ENCODE measurements around the gene PLS3. TPM values are rescaled to one million over a fixed set of nuclear protein-coding genes. Genes with fewer than 3 reads are reported as not detected.

PLS3 gene
- total RNA-seq, 2 donors from 2014 or later: 172 to 332 TPM

DNA sequence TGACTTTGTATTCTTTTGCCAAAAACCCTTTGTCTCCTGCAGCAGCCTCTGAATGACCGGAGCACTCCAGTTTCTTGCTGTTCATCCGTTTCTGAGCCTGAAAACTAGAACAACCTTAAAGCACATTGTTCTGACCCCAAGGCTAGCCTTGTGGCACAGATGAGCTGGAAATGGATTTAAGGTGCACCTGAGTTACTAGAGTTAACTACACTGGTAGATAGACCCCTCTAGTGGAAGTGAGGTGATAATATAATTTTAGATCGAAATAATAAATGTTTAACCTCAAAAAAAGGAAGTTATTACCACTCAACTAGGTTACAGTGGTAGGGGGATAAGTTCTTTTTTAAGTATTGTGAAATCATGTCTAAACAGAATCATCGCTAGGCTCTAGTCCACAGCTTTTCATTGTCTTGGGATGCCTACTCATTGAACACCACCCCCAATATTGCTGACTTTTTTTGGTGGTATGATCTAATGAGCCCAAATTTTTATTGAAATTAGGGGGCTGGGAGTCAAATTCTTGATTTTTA is 2.7 kb downstream of the PLS3 start:
- intact Hi-C loops (cut with DNase I): loop anchor here (2.0 to 10.0 kb wide), 3 partner anchors 35 to 229 kb away; no protein-coding TSS in a partner anchor
- no peak for DNase-seq (ENCODE audit: low spot score)

DNA sequence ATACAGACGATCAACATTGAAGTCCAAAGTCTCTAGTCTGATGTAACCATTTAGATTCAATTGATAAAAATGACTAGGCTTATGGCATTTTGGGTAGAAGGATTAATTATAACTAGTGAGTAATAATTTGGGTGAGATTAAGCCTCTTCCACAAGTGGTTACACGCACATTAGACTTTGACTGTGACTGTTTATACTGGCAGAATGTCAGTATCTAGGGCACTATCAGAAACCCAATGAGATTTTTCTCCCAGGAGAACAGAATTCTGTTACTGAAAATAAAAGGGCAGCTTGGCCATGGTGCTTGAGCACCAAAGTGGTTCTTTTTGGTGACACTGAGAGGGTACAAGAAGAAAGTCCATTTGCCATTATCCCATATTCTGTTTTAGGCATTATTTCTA is 3.3 kb downstream of the PLS3 start:
- DNase-seq (ENCODE audit: low spot score): no peak
- intact Hi-C loops (cut with DNase I): loop anchor here in 1 of 2 donors (10.0 kb wide), 2 partner anchors 109 to 229 kb away; no protein-coding TSS in a partner anchor

DNA sequence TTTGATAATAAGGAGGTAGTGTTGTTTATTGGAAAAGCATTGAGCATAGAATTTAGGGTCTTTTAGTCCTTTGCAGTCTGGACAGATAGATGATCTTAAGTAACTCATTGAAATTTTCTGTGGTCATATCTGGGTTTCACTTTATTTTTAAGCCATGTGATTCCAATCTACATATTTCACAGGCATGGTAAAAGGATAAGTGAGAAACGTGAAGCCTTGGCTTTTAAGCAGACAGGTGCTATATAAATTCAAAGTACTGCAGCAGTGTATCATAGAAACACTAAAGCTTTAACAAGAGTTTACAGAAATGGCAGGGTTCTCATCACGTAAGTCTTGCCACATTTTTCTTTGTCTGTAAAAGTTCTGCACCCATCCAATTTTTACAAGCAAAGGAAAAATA is 4.9 kb downstream of the PLS3 start:
- no peak for DNase-seq (ENCODE audit: low spot score)
- intact Hi-C loops (cut with DNase I): loop anchor here in 1 of 2 donors (10.0 kb wide), 2 partner anchors 111 to 231 kb away; no protein-coding TSS in a partner anchor

DNA sequence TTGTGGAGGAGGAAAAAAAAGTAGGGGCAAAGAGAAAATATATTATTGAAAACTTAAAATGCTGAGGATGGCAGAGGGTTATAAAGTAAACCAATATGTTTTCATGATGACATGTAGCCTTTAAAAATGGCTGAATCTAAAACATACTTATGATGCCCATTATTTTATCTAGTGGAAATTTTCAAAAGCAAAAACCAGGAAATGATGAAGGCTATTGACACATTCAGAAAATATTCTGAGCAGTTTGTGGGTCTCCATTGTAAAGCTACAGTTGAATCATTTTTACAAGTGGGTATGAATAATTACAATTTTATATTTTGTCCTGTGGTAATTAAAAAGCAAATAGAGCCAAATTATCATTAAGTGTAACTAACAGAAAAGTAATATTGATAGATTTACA is 10.7 kb downstream of the PLS3 start:
- intact Hi-C loops (cut with DNase I): no loop called here
- DNase-seq (ENCODE audit: low spot score): no peak

DNA sequence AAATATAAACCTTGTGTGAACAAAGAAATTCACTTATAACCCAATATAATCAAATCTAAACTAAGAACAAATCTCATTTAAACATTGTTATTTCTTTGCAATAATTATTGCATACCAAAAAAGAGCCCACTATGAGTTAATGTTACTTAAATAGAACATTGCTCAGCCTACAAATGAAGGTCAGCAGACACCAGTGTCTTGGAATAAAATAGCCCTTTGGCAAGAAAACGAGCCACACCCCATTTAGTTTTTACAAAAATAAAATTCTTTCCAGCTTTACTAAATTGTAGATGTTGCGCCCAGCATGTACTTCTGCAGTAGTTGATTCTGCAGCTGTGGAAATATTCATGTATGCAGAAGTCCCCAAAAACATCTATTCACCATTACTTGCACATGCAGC is 12.2 kb downstream of the PLS3 start:
- intact Hi-C loops (cut with DNase I): no loop called here
- no peak for DNase-seq (ENCODE audit: low spot score)

DNA sequence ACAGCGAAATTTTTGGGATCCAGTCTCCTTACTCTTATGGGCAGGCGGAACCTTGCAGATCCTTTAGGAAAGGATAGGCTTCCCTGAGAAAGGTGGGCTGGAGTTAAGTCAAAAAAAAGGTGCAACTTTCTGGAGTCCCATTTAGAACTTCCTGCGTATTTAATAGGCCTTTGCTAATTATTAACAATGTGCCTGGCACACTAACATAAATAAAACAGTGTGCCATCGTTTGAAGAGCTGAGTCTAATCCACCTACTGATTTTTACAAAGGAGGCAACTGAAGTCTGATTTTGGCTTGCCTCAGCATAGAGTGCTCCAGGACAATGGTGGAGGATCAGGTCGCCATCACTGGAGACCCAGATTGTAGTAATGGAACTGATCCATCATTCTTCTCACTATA is 15.7 kb downstream of the PLS3 start:
- no peak for DNase-seq (ENCODE audit: low spot score)
- intact Hi-C loops (cut with DNase I): no loop called here

DNA sequence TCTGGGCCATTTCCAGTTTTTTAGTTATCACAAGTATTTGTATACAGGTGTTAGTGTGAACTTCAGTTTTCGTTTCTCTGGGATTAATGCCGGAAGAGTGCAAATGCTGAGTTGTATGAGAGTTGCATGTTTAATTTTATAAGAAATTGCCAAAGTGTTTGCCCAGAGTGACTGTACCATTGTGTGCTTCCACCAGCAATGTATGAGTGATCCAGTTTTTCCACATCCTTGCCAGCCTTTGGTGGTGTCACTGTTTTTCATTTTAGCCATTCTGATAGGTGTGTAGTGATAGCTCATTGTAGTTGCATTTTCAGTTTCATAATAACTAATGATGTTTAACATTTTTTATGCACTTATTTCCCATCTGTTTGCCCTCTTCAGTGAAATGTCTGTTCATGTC is 18.4 kb downstream of the PLS3 start:
- intact Hi-C loops (cut with DNase I): no loop called here
- DNase-seq (ENCODE audit: low spot score): no peak

DNA sequence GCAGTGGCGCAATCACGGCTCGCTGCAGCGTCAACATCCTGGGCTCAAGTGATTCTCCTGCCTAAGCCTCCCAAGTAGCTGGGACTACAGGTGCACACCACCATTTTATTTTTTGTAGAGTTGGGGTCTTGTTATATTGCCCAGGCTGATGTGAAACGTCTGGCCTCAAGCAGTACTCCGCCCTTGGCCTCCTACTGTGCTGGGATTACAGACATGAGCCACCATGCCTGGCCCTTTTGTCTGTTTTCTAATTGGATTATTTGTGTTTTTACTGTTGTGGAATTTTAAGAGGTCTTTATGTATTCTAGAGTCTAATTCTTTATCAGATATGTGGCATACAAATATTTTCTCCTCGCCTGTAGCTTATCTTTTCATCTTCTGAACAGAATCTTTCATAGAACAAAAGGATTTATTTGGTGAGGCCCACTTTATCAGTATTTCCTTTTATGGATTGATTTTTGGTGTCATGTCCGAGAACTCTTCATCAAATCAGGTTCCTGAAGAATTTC is 18.9 kb downstream of the PLS3 start:
- DNase-seq (ENCODE audit: low spot score): no peak
- intact Hi-C loops (cut with DNase I): no loop called here

DNA sequence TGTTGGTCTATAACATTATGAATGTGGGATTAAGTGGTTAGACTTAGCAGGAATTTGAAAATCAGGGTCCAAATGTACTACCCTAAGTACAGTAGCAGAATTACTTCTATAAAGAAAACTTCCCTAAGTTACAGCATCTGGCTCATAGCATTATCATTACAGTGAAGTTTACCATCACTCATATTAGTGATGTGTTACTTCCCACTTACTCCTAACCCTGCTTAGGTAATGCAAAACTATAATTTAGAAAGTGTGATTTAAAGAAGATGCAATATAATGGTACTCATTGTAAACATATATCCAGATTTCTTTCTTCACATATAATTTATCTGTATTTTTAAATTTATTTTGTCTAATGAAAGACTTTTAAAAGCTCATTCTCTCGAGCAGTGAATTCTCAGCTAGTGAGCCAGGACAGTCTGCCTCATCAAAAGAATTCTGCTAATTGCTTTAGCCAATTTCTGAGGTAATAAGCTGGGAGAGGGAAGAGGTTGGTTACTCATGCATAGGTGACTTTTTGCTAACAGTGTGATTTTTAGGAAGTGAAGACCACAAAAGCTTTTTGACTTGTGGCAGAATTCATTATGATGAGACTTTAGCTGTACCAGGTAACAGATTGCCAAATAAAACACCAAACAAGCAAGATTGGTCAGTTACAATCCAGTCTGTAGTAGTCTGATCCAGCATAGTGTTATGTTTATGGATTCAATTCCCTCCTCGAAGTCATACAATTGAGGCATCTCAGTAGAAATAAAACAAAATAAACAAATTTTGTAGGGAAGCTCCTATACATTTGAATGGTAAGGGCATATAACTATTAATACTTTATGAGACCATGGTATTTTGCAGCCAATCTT is 21.0 kb downstream of the PLS3 start:
- intact Hi-C loops (cut with DNase I): no loop called here
- no peak for DNase-seq (ENCODE audit: low spot score)

DNA sequence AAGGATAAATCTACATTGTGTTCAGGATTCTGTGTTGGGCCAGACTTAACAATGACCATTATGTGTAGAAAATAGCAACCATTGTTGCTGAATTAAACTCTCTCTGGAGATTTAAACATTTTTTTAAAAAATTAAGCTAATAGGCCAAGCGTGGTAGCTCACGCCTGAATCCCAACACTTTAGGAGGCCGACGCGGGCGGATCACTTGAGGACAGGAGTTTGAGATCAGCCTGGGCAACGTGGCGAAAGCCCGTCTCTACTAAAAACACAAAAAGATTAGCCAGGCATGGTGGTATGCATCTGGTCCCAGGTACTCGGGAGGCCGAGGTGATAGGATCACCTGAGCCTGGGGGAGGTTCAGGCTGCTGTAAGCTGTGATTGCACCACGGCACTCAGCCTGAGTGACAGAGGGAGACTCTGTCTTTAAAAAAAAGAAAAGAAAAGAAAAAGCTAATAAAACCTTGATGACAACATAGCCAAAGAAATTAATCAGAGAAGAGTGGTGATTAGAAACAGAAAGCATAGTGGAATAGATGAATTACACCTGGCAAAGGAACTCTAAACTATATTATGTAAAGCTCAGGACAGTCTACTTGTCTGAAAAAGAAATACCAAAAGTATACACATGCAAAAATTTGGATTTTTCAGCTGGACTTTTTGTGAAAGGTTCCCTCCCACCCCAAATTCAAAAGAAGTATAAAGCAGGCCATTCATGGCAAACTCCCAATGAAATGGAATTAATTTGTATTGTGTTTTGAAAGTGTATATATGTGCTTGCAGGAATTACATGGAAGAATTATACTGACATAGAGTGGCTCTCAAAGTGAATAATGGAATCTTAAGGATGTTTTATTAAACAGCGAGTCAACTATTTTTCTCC is 21.9 kb downstream of the PLS3 start:
- intact Hi-C loops (cut with DNase I): no loop called here

DNA sequence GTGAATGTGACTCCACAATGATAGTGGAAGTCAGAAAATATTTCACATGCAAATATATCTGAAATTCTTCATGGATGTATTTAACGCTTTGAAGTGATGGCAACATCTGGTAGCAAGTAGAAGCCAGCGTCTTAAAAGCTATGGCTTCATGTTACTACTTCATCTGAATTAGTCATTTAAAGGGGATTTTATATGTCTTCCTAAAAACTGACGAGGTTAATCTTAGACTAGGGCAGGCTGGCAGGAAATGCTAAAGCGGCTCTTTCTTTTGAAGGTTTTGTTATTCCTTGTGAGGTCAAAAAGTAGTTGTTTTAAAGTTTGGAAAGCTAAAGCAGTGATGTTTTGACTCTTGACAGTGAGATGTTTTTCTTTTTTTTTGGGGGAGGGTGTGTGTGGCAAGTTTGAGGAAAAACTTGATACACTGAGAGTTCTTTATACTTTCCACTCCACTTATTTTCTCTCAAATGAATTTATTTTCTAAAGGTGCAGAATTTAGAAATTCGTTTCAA is 22.6 kb downstream of the PLS3 start:
- no peak for DNase-seq (ENCODE audit: low spot score)

More for the DNA sequence above, 21.9 kb downstream of the PLS3 start:
- no peak for DNase-seq (ENCODE audit: low spot score)

DNA sequence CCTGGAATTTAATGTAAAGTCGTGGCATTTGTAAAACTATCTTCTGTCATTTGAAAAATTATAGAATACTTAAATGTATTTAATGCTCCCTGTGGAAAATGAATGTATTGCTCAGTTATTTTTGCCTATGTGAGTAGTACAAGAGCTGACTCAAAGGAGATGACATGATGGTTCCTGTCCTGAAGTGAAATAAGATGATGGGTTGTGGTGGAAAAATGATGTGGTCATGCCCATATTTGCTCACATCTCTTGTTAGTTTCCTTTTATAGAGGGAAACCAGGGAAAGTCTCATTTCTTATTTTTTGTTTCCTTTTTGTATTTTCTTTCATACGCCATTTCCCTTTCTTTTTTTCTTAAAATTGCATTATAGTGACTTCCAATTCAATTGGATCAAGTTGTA is 23.7 kb downstream of the PLS3 start:
- DNase-seq (ENCODE audit: low spot score): no peak
- intact Hi-C loops (cut with DNase I): no loop called here

More for the DNA sequence above, 22.6 kb downstream of the PLS3 start:
- intact Hi-C loops (cut with DNase I): no loop called here

DNA sequence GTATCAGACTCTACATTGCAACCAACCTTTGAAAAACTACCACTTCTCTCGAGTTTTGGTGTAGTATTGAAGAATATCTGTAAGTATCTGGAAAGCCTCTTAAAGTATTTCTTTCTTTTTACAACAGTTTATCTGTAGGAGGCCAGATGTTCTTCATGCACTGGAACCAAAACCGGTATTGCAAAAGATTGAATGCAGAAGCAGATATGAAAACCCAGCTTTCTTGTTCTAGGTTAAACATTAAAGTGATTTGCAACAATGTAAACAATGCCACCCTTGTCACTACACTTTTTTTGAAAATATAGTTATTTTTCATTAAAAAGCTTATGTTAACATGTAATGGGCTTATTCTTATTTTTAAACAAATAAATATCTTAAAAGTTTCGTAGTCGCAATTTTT is 27.2 kb downstream of the PLS3 start:
- no peak for DNase-seq (ENCODE audit: low spot score)
- intact Hi-C loops (cut with DNase I): no loop called here

DNA sequence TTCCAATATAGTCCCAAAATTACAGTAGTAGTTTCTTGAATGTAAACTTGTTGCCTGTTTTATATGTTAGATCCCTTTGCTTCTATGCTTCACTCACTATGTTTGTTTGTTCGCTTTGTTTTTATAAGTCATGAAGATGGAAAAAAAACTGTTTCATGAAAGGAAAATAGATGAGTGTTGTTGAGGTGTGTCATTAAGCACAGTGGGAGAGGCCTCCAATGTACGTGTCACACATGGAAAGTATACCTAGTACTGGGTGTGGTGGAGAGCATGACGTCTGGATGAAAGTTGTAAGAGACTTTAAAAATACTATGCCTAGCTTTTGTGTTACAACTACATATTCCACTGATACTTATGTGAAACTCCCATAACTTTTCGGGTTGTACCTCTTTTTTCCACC is 28.4 kb downstream of the PLS3 start:
- no peak for DNase-seq (ENCODE audit: low spot score)
- intact Hi-C loops (cut with DNase I): no loop called here

DNA sequence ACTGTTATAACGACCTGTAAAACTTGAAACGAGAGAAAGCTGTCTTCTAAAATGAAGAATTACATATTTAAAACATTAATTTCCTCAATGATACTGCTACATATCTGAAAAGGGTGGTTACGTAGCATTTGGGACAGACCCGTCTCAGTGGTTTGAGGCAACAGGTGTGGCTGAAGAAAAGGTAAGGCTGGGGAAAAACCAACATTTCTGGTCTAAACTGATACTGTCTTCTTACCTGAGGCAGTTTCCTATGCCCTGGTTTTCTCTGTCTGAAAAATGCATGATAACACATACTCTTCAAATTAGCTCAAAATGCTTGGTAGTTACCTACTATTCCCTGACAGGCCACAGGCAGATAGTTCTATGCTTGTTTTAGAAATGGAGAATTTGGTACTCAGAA is 30.4 kb downstream of the PLS3 start:
- DNase-seq (ENCODE audit: low spot score): no peak
- intact Hi-C loops (cut with DNase I): no loop called here

DNA sequence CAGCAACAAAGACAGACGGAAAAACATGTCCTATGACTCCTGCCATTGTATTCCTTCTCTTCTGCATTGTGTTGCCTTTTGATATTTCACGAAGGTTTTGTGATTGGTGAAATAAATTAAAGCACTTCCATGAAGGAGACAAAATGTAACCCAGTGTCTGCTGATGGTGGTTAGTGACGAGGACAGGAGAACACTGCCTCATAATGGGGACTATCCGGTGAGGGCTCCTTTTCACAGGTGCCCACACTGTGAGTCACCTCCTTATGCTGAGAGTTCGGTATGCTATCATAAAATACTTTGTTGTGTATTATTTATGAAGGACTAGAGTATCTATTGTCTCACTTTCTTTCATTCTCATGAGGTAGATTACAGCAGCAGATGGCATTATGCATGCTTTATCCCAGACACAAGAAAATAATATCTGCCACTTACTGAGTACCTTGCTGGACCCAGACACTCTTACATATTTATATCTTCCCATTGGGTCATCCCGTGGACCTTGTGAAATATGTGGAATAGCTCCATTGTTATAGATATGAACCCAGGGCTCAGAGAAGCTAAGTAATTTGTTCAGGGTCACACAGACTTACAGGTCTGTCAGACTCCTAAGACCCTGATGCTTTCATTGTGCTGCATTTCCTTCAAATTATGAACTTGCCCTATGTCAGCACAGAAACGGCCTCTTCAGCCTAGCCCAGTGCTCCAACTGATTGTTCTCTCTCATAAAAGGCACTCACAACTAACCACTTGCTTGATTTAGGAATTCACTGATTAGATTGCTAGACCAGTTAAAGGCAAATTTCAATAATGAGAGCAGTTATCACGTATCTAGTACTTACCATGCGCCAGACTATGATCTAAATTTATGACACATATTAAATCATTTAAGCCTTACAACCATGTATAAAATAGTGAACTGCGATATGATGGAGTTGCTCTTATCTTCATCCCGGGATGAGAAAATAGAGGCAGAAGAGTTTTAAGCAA is 31.2 kb downstream of the PLS3 start:
- no peak for DNase-seq (ENCODE audit: low spot score)
- intact Hi-C loops (cut with DNase I): no loop called here

DNA sequence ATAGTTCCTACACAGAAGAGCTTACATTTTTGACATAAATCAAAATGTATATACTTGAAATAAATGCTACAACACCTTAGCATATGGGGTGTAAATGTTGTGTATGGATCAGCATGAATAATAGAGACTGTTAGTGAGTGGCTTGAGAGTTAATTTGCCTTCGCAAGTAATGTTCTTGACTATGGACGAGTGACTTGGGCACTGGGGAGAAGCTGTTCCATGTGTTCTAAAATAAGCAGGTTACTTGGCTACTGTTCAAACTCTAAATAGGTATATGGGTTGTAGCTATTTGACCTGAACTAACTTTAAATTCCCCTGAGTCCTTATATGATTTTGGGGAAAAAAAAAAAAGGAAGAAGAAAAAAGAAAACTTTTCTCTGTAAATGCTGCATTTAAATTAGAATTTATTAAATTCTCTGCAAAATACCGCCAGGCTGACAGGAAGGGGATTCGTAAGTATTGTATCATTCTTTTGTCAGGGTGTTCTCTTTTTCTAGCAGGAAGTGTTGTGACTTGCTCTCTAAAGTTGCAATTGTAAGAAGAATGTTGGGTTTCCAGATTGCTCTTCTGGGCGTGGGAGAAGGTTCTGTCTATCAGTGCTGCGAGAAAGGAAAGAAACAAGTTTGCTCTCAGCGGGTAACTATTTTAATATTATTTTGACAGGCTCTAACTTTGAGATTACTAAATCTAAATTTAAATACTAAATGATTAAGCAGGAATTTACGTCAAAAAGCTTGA is 32.2 kb downstream of the PLS3 start:
- intact Hi-C loops (cut with DNase I): no loop called here
- no peak for DNase-seq (ENCODE audit: low spot score)

DNA sequence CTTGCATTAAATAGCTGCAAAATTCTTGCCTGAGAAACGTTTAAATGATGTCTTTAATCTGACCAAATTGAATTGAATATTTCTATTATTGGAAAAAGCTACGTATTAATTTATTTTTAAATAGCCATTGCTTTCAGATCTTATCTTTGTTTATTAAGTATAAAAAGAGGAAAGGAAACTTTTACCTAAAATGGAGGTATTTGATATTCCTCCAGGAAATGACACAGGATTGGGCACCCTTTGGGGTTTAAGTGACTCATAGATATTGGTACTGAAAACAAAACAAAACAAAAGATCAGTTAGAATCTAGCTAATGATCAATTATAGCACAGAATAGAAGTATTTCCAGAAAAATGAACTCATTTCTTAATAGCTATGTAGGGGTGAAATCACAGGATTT is 34.1 kb downstream of the PLS3 start:
- intact Hi-C loops (cut with DNase I): no loop called here
- no peak for DNase-seq (ENCODE audit: low spot score)
